HepG2 (cell line): Measurements from ENCODE around the gene C16orf86. TPM values are rescaled to one million over a fixed set of nuclear protein-coding genes. Genes with fewer than 3 reads are reported as not detected.

Source experiments
- ASH2L ChIP-seq: fragments of 300-600, 200-600 bp; sonication (generic); IDR thresholded peaks from 2 replicates; pipeline ENCODE4 v1.7.0; 2017; ENCODE audit warnings: low read depth, mild to moderate bottlenecking, moderate library complexity, mixed read lengths, low read length; ENCODE audit not compliant: insufficient read length
- CBX2 ChIP-seq, 2 experiments: fragments of 200-600 bp in 1 of 2; sonication (generic); formaldehyde crosslinking in 1 of 2; IDR thresholded peaks; 2 replicates each; pipeline versions ENCODE4 v1.7.0 to v1.8.1; 2018 to 2022; ENCODE audit warnings: low read depth in 2 of 2, low read length in 1 of 2, mild to moderate bottlenecking in 1 of 2, missing genetic modification reagents in 1 of 2
- FOSL1 ChIP-seq: sonication (generic); formaldehyde crosslinking; IDR thresholded peaks from 2 replicates; pipeline ENCODE4 v1.9.0; 2021; ENCODE audit warnings: missing genetic modification reagents, borderline replicate concordance
- FOXM1 ChIP-seq: sonication (generic); formaldehyde crosslinking; IDR thresholded peaks from 2 replicates; pipeline ENCODE4 v1.5.0; 2020; ENCODE audit warnings: missing genetic modification reagents
- GTF2F1 ChIP-seq: fragments of 150-350 bp; IDR thresholded peaks from 2 replicates; pipeline ENCODE4 v1.6.1; 2014; ENCODE audit warnings: low read length
- HNRNPK ChIP-seq: fragments of 200-400 bp; formaldehyde crosslinking; IDR thresholded peaks from 2 replicates; pipeline ENCODE4 v1.6.1; 2018; ENCODE audit warnings: low read length, low read depth, moderate library complexity, mild to moderate bottlenecking; ENCODE audit not compliant: poor library complexity, severe bottlenecking
- KIAA2018 ChIP-seq: sonication (generic); formaldehyde crosslinking; IDR thresholded peaks from 2 replicates; pipeline ENCODE4 v1.5.0; 2020; ENCODE audit warnings: mild to moderate bottlenecking, missing genetic modification reagents, borderline replicate concordance
- TEF ChIP-seq: sonication (generic); formaldehyde crosslinking; IDR thresholded peaks from 2 replicates; pipeline ENCODE4 v1.5.0; 2020; ENCODE audit warnings: missing genetic modification reagents
- YEATS2 ChIP-seq: sonication (generic); formaldehyde crosslinking; IDR thresholded peaks from 2 replicates; pipeline ENCODE4 v1.4.0; 2020; ENCODE audit warnings: missing genetic modification reagents, borderline replicate concordance
- ZNF10 ChIP-seq: sonication (generic); formaldehyde crosslinking; IDR thresholded peaks from 2 replicates; pipeline ENCODE4 v1.4.0; 2020; ENCODE audit warnings: mild to moderate bottlenecking, low read depth, missing genetic modification reagents, borderline replicate concordance
- ZNF878 ChIP-seq: sonication (generic); formaldehyde crosslinking; IDR thresholded peaks from 2 replicates; pipeline ENCODE4 v1.8.1; 2023; ENCODE audit warnings: mild to moderate bottlenecking, missing genetic modification reagents, moderate library complexity
- polyA plus RNA-seq, 8 experiments: library from polyadenylated mRNA; depleted of rRNA in 3 of 8; stranded (reverse) in 7 of 8; unstranded in 1 of 8; fragments of >200 nt; fragmentation: Illumina TruSeq in 4 of 8; extraction: Trizol in 4 of 8; gene quantifications; 2 replicates each; pipeline versions ENCODE4 v1.2.1 to v1.2.3, GENCODE V29; 2011 to 2016; ENCODE audit warnings: low read depth in 4 of 8, missing spikeins in 1 of 8, mixed read lengths in 1 of 8; ENCODE audit not compliant: insufficient read depth in 1 of 8
- total RNA-seq, 5 experiments: library from RNA; depleted of rRNA; stranded (reverse); fragments of >200 nt; fragmentation: Illumina TruSeq; extraction: Trizol; gene quantifications; 2 replicates each; pipeline ENCODE4 v1.2.3, GENCODE V29; 2016; ENCODE audit warnings: low read depth in 1 of 5

The C16orf86 gene
- total and polyA plus RNA-seq, 2 of the 13 experiments (the other 11 are each of a cell fraction or from before 2014, with no cell fraction given), result 1.5 to 3.1 TPM

GRCh38 chr16:67666032-67666551, 522 bp upstream of the C16orf86 start (continued):
- TF ChIP-seq CBX2 (IDR thresholded peaks at IDR 0.05; ENCODE audit: low read depth, low read length) (no peak), CBX2 (CRISPR knock-in tag; IDR thresholded peaks at IDR 0.05; ENCODE audit: low read depth) (no peak), KIAA2018 (no peak), ZNF10 (CRISPR knock-in tag) (no peak), ASH2L (peak; percentile 69), TEF (CRISPR knock-in tag) (no peak), FOXM1 (CRISPR knock-in tag) (no peak), HNRNPK (no peak), FOSL1 (no peak), GTF2F1 (no peak), ZNF878 (CRISPR knock-in tag) (no peak), YEATS2 (CRISPR knock-in tag) (0 out of 2 replicates have a peak, but pooled peaks have one; percentile 3)
